Measurements from ENCODE around the gene CBFB. TPM values are rescaled to one million over a fixed set of nuclear protein-coding genes. Genes with fewer than 3 reads are reported as not detected.

The CBFB gene
- total RNA-seq, 2 experiments from 2014 or later = 58.8 to 59.6 TPM

- Mint-ChIP-seq H3K27ac (no peak overlapping the region), H3K36me3 (ENCODE audit: low read depth) (peaks cover 79% of the 10 kb centered on the region), H3K4me3 (no peak overlapping the region), H3K27me3 (no peaks in the 10 kb centered on the region), H3K4me1 (ENCODE audit: low read depth) (no peaks in the 10 kb centered on the region), H3K9me3 (no peaks in the 10 kb centered on the region)
- H3K9me3 ChIP-seq (ENCODE audit: control insufficient read depth in 1 of 2, insufficient read depth in 1 of 2, low read length in 2 of 2) = no peaks in the 10 kb centered on the region
- peaks cover 57% of the 10 kb centered on the region for H3K36me3 ChIP-seq (ENCODE audit: insufficient read depth, low read length)
- ATAC-seq (ENCODE audit: poor library complexity) (no peak), DNase-seq (no peak)
- ChIA-PET CTCF (interaction anchor here (1.3 to 1.6 kb wide), 2 partner anchors 26 to 56 kb away, joined by 3 to 8 read pairs; no protein-coding TSS in a partner anchor), POLR2A (interaction anchor here (1.0 kb wide), 1 partner anchor 11 kb away, joined by 3 read pairs; no protein-coding TSS in a partner anchor)
- H3K4me1 ChIP-seq (ENCODE audit: insufficient read depth, low read length) = no peaks in the 10 kb centered on the region
- no peak overlapping the region for H3K27ac ChIP-seq (ENCODE audit: low read depth in 1 of 2, low read length in 2 of 2)
- intact Hi-C loops (cut with DNase I, micrococcal nuclease) = no loop called here
- TF ChIP-seq CTCF (IDR thresholded peaks at IDR 0.05) = no peak
- no peaks in the 10 kb centered on the region for H3K27me3 ChIP-seq (ENCODE audit: control insufficient read depth in 1 of 2, insufficient read depth in 2 of 2, low read length in 2 of 2)
- no peak overlapping the region for H3K4me3 ChIP-seq (ENCODE audit: low read length)
These were observed 100.5 kb downstream of the CBFB start for GRCh38 chr16:67129422-67129821.

GRCh38 chr16:67137605-67138004 is 108.7 kb downstream of the CBFB start:
- POLR2A ChIA-PET = no interaction called here
- CTCF ChIA-PET = no interaction called here
- no peaks in the 10 kb centered on the region for H3K4me1 Mint-ChIP-seq (ENCODE audit: low read depth)

GRCh38 chr16:67141391-67141790 is 112.4 kb downstream of the CBFB start:
- peaks cover 91% of the 10 kb centered on the region for H3K36me3 Mint-ChIP-seq (ENCODE audit: low read depth)
- no peak for TF ChIP-seq CTCF (IDR thresholded peaks at IDR 0.05)
- H3K27me3 Mint-ChIP-seq = no peaks in the 10 kb centered on the region
- ChIA-PET POLR2A (interaction anchor here (0.9 kb wide), 1 partner anchor 10 kb away, joined by 7 read pairs; the partner anchor contains the start of gene B3GNT9), CTCF (no interaction called here)
- intact Hi-C loops (cut with DNase I, micrococcal nuclease) = loop anchor here in 1 of 2 experiments (10.0 kb wide), 1 partner anchor 313 kb away; no protein-coding TSS in a partner anchor
- DNase-seq (no peak), ATAC-seq (ENCODE audit: poor library complexity) (no peak)
- Histone ChIP-seq H3K4me3 (ENCODE audit: low read length) (no peak overlapping the region), H3K36me3 (ENCODE audit: insufficient read depth, low read length) (peaks cover 72% of the 10 kb centered on the region), H3K9me3 (ENCODE audit: control insufficient read depth in 1 of 2, insufficient read depth in 1 of 2, low read length in 2 of 2) (no peaks in the 10 kb centered on the region), H3K4me1 (ENCODE audit: insufficient read depth, low read length) (no peaks in the 10 kb centered on the region), H3K27ac (ENCODE audit: low read depth in 1 of 2, low read length in 2 of 2) (no peak overlapping the region), H3K27me3 (ENCODE audit: control insufficient read depth in 1 of 2, insufficient read depth in 2 of 2, low read length in 2 of 2) (no peaks in the 10 kb centered on the region)
- no peaks in the 10 kb centered on the region for H3K4me1 Mint-ChIP-seq (ENCODE audit: low read depth)
- no peak overlapping the region for H3K27ac Mint-ChIP-seq
- no peak overlapping the region for H3K4me3 Mint-ChIP-seq
- H3K9me3 Mint-ChIP-seq = no peaks in the 10 kb centered on the region

More at GRCh38 chr16:67137605-67138004, 108.7 kb downstream of the CBFB start:
- no peak overlapping the region for H3K27ac Mint-ChIP-seq
- Histone ChIP-seq H3K4me3 (ENCODE audit: low read length) (no peak overlapping the region), H3K27ac (ENCODE audit: low read depth in 1 of 2, low read length in 2 of 2) (no peak overlapping the region), H3K27me3 (ENCODE audit: control insufficient read depth in 1 of 2, insufficient read depth in 2 of 2, low read length in 2 of 2) (no peaks in the 10 kb centered on the region), H3K4me1 (ENCODE audit: insufficient read depth, low read length) (no peaks in the 10 kb centered on the region), H3K9me3 (ENCODE audit: control insufficient read depth in 1 of 2, insufficient read depth in 1 of 2, low read length in 2 of 2) (no peaks in the 10 kb centered on the region), H3K36me3 (ENCODE audit: insufficient read depth, low read length) (peaks cover 69% of the 10 kb centered on the region)
- intact Hi-C loops (cut with DNase I, micrococcal nuclease) = no loop called here
- H3K27me3 Mint-ChIP-seq = no peaks in the 10 kb centered on the region
- ATAC-seq (ENCODE audit: poor library complexity) (no peak), DNase-seq (no peak)
- H3K4me3 Mint-ChIP-seq = no peak overlapping the region
- H3K36me3 Mint-ChIP-seq (ENCODE audit: low read depth) = peaks cover 88% of the 10 kb centered on the region
- no peak for TF ChIP-seq CTCF (IDR thresholded peaks at IDR 0.05)
- no peaks in the 10 kb centered on the region for H3K9me3 Mint-ChIP-seq

All from CD4-positive, alpha-beta T cell (primary cell).